HFFc6 (cell line): Measurements from ENCODE around the gene ERBB3. TPM values are rescaled to one million over a fixed set of nuclear protein-coding genes. Genes with fewer than 3 reads are reported as not detected.
A peak's percentile ranks its signal among the peaks of the same experiment; 100 is the strongest.
"Not testable (repeated sequence)": the region's sequence is repeated elsewhere in the genome, so short reads cannot be mapped to it uniquely, and the experiment has no call there.

Experiments
- DNase-seq: peaks from one replicate; pipeline ENCODE4 v3.0.0-alpha.2; 2018
- H3K27ac Mint-ChIP-seq: 2 replicates; pipeline ENCODE4 v1.8.0; 2020; ENCODE audit warnings: mild to moderate bottlenecking, mixed read lengths
- H3K27me3 Mint-ChIP-seq: 2 replicates; pipeline ENCODE4 v1.8.0; 2021; ENCODE audit warnings: mild to moderate bottlenecking, moderate library complexity, mixed read lengths; ENCODE audit not compliant: insufficient read depth
- H3K36me3 Mint-ChIP-seq: 2 replicates; pipeline ENCODE4 v1.8.0; 2021; ENCODE audit warnings: low read depth, mixed read lengths
- H3K4me1 Mint-ChIP-seq: 2 replicates; pipeline ENCODE4 v1.8.0; 2020; ENCODE audit warnings: low read depth, mixed read lengths
- H3K4me3 Mint-ChIP-seq: 2 replicates; pipeline ENCODE4 v1.8.0; 2020; ENCODE audit warnings: mild to moderate bottlenecking, moderate library complexity, mixed read lengths
- H3K9me3 Mint-ChIP-seq: 2 replicates; pipeline ENCODE4 v1.8.0; 2020; ENCODE audit warnings: mild to moderate bottlenecking, mixed read lengths
- CTCF ChIP-seq: fragments of 200-600 bp; sonication (generic); IDR thresholded peaks from 2 replicates; pipeline ENCODE4 v1.5.0; 2021; ENCODE audit warnings: antibody characterized with exemption, mild to moderate bottlenecking
- total RNA-seq, 6 experiments: library from RNA; stranded (reverse); fragmentation: NEBNext Ultra II Directional; extraction: Animal tissue kit (Norgen Biotek cat#: 25700); gene quantifications; 2 replicates in 1 of 6; 3 replicates in 5 of 6; pipeline ENCODE4 v1.2.3, GENCODE V29; 2021

The ERBB3 gene
- total RNA-seq, 6 experiments from 2014 or later, result 1.0 to 2.5 (median 1.8) TPM

GRCh38 chr12:56116267-56117081 lies 36.5 kb downstream of the ERBB3 start, which contains the start of gene RPL41:
RPL41 (plus strand) TSS chr12:56116633.
- Mint-ChIP-seq H3K27ac (peak within 1 kb of the TSS; percentile 98), H3K4me3 (peak within 1 kb of the TSS; percentile 95), H3K9me3 (peaks cover 7% of the 10 kb centered on the region; the same call in 1 of the 2 replicates), H3K36me3 (peaks cover 38% of the 10 kb centered on the region), H3K27me3 (peaks cover 19% of the 10 kb centered on the region), H3K4me1 (peaks cover 36% of the 10 kb centered on the region)
- TF ChIP-seq CTCF, result no peak
- DNase-seq, result peak; percentile 83

- Mint-ChIP-seq H3K4me1 (peaks cover 36% of the 10 kb centered on the region), H3K27me3 (peaks cover 19% of the 10 kb centered on the region), H3K36me3 (peaks cover 38% of the 10 kb centered on the region), H3K4me3 (peak overlapping the region; percentile 95), H3K27ac (peak overlapping the region; percentile 98)
- not testable (repeated sequence) for H3K9me3 Mint-ChIP-seq, DNase-seq
Observed at GRCh38 chr12:56117082-56117706, 37.2 kb downstream of the ERBB3 start.

GRCh38 chr12:56117778-56118687 lies 38.1 kb downstream of the ERBB3 start, which contains the start of gene ZC3H10:
ZC3H10 (plus strand) TSS chr12:56118266; CDS start chr12:56120563, 2,297 bp downstream.
- H3K36me3 Mint-ChIP-seq, result peaks cover 38% of the 10 kb centered on the region
- peak within 1 kb of the TSS; percentile 98 for H3K27ac Mint-ChIP-seq
- H3K9me3 Mint-ChIP-seq, result peaks cover 7% of the 10 kb centered on the region; the same call in 1 of the 2 replicates
- peaks cover 43% of the 10 kb centered on the region for H3K4me1 Mint-ChIP-seq
- peak within 1 kb of the TSS; percentile 95 for H3K4me3 Mint-ChIP-seq
- H3K27me3 Mint-ChIP-seq, result peaks cover 19% of the 10 kb centered on the region
- peak; percentile 100 for DNase-seq
- TF ChIP-seq CTCF, result peak; percentile 73

GRCh38 chr12:56118688-56119357 lies 38.9 kb downstream of the ERBB3 start:
- H3K27ac Mint-ChIP-seq, result peak overlapping the region; percentile 98
- peaks cover 19% of the 10 kb centered on the region for H3K27me3 Mint-ChIP-seq
- H3K4me1 Mint-ChIP-seq, result peaks cover 43% of the 10 kb centered on the region
- H3K9me3 Mint-ChIP-seq, result peaks cover 7% of the 10 kb centered on the region; the same call in 1 of the 2 replicates
- H3K4me3 Mint-ChIP-seq, result peak overlapping the region; percentile 95
- TF ChIP-seq CTCF, result no peak
- DNase-seq, result no peak
- peaks cover 30% of the 10 kb centered on the region for H3K36me3 Mint-ChIP-seq

GRCh38 chr12:56119361-56119796 lies 39.4 kb downstream of the ERBB3 start:
- Mint-ChIP-seq H3K9me3 (peaks cover 7% of the 10 kb centered on the region; the same call in 1 of the 2 replicates), H3K4me3 (peak overlapping the region; percentile 95), H3K36me3 (peaks cover 26% of the 10 kb centered on the region), H3K4me1 (peaks cover 43% of the 10 kb centered on the region), H3K27me3 (peaks cover 19% of the 10 kb centered on the region), H3K27ac (peak overlapping the region; percentile 98)
- peak; percentile 87 for TF ChIP-seq CTCF
- DNase-seq, result peak; percentile 90
